Fibroblast of pulmonary artery (primary cell): ENCODE results near the gene GXYLT1.

Experiments
- DNase-seq: peaks from one replicate; pipeline ENCODE4 v3.0.0-alpha.2; 2010; ENCODE audit warnings: low read depth
- H3K4me3 ChIP-seq: replicated peaks from 2 replicates; pipeline ENCODE4 v1.5.1; 2011; ENCODE audit warnings: low read depth, mild to moderate bottlenecking, control low read depth, low read length, moderate library complexity
- TF ChIP-seq, protein P1 (sequence below): IDR thresholded peaks from 2 replicates; pipeline ENCODE4 v1.5.1; 2011; ENCODE audit warnings: mild to moderate bottlenecking, control low read depth, low read length, inconsistent platforms; ENCODE audit errors: missing control alignments

Gene GXYLT1

DNA sequence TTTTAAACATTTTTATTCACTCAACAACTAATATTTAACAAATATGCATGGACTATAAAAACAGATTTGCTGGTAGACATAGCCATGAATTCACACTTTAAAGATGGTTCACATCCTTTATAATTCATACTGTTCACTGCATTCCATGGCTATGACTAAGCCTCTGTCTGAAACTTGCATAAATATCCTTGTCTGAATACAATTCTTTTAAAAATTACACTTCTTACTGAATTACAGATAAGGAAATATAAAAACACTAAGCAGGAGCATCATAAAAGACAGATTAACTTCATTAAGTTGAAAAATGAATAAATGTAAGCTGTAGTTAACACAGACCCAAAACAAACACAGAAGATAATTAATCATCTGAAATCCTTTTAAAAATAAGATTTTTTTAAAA lies 53.8 kb downstream of the GXYLT1 start:
- DNase-seq = peak; percentile 58
- TF ChIP-seq, protein P1, sequence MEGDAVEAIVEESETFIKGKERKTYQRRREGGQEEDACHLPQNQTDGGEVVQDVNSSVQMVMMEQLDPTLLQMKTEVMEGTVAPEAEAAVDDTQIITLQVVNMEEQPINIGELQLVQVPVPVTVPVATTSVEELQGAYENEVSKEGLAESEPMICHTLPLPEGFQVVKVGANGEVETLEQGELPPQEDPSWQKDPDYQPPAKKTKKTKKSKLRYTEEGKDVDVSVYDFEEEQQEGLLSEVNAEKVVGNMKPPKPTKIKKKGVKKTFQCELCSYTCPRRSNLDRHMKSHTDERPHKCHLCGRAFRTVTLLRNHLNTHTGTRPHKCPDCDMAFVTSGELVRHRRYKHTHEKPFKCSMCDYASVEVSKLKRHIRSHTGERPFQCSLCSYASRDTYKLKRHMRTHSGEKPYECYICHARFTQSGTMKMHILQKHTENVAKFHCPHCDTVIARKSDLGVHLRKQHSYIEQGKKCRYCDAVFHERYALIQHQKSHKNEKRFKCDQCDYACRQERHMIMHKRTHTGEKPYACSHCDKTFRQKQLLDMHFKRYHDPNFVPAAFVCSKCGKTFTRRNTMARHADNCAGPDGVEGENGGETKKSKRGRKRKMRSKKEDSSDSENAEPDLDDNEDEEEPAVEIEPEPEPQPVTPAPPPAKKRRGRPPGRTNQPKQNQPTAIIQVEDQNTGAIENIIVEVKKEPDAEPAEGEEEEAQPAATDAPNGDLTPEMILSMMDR = no peak
- no peak overlapping the region for H3K4me3 ChIP-seq

DNA sequence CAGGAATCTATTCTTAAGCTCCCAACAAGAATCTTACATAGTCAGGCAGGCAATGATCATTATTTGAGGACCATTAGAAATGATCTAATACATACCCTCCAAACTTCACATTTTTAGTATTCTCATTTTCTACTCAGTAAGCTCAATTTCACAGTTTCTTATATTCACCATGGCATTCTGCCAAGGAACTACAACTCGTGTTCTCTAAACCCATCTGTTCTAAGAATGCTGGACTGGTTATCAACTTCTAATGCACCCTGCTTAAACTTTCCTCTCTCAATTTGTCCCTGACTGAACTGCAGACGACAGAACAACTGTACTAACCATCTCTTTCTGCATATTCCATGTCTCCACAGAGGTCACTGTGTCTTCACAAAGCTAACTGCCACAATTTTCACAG lies 58.6 kb downstream of the GXYLT1 start:
- TF ChIP-seq, protein P1 = no peak

DNA sequence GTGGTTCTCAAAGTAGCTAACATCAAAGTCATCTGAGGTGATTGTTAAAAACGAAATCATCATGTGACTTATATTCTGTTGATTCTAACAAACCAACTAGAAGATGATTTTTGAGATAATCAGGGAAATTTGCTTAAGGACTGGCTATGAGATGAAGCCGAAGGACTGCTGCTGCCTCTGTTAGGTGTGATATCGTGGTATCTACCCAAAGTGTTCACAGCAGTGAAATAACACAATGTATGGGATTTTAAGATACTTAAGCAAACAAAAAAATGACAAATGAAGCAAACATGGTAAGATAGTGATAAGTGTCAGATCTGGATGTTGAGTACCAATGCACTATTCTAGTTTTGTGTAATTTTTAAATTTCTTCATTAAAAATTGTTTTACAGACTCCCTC lies 59.1 kb downstream of the GXYLT1 start:
- no peak for DNase-seq
- H3K4me3 ChIP-seq = no peak overlapping the region
- TF ChIP-seq, protein P1 = no peak

More for the DNA sequence above, 58.6 kb downstream of the GXYLT1 start:
- no peak overlapping the region for H3K4me3 ChIP-seq
- DNase-seq = peak; percentile 40

DNA sequence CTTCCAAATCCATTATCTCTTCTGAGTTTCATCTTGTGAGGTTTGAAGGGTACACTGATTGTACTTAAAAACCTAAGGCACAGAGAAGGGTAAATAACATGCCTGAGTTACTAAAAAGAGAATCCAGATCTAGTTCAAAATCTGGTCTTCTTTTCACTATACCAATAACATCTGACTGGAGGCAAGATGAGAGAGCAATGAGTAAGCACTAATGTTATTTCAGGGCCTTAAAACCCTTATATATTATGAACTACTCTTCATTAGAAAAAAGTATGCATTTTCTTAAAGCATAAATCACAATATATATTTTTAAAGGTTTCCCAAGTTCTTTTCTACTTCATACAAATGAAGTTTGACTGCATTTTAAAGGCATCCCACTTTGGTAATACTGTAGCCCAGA lies 60.2 kb downstream of the GXYLT1 start:
- no peak for DNase-seq
- TF ChIP-seq, protein P1 = no peak
- no peak overlapping the region for H3K4me3 ChIP-seq

DNA sequence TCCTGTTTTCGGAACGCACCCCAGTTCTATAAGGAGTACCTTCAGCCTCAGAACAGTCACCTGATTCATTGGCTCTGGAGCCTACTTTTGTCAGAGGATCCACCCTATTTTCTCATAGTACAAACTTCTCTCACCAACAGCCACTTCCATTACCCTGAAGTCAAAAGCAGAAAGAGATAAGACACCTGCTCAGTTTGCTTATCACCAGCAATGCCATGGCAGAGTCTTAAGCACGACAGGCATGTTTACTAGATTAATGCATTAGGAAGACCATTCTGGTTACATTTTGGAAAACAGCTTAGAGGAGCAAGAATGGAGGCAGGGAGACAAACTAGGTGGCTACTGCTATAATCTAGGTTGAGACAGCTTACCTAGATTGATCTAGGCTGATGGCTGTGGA lies 67.7 kb downstream of the GXYLT1 start:
- DNase-seq = no peak
- H3K4me3 ChIP-seq = no peak overlapping the region
- TF ChIP-seq, protein P1 = no peak

DNA sequence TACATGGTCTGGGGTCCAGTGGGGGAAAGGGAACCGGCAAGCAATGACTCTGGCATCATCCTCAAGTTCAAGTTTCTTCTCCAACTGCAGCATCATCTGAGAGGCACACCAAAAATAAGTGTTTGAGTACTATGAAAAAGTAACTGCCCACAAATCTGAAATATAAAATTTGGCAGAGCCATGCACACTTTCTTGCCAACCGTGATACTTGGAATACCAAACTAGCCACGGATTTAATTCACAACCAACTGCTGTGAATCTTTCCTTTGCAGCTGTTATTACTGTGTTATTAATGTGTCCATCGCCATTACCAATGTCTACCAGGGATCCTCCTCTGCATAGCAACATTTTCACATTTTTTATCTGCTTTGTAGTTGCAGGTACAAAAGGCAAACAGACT lies 74.6 kb downstream of the GXYLT1 start:
- H3K4me3 ChIP-seq = no peak overlapping the region
- TF ChIP-seq, protein P1 = no peak
- no peak for DNase-seq

DNA sequence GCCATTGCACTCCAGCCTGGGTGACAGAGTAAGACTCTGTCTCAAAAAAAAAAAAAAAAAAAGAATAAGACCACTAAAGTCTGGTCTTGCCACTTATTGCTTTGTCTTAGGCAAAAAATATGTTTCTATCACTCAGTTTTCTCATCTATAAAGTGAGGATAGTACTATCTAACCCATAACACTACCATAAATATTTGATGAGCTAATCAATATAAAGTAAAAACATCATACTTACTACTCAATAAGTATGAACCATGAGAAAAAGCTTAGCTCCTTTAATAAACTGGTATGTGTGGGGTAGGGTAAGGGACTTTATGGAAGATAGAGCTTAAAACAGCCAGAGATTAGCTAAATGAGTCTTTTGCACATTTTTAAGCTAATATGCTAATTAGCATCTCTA lies 85.5 kb downstream of the GXYLT1 start:
- H3K4me3 ChIP-seq = no peak overlapping the region
- DNase-seq = no peak
- TF ChIP-seq, protein P1 = no peak
